A549 (cell line): ENCODE data around the gene SYNPO2. TPM values are rescaled to one million over a fixed set of nuclear protein-coding genes. Genes with fewer than 3 reads are reported as not detected.

ENCODE experiments used
- ATAC-seq, 2 experiments: fragments of 200-7000 bp in 1 of 2; fragments of >200 bp in 1 of 2; cut with Nextera tagmentation in 1 of 2; cut with Tn5 transposase in 1 of 2; 3 replicates each; pipeline versions ENCODE4 v1.8.0 to v1.9.1; 2018 to 2020; ENCODE audit warnings: mild to moderate bottlenecking in 1 of 2, moderate library complexity in 1 of 2
- CTCF ChIA-PET: fragments of 300-600 bp; sonication (Branson Sonifier 250); formaldehyde crosslinking; extraction: SDS; loops from one replicate; lab custom pipeline; 2021; ENCODE audit warnings: antibody characterized with exemption, inconsistent platforms; lab: Yijun Ruan, JAX
- POLR2A ChIA-PET: fragments of 350-600 bp; formaldehyde crosslinking; extraction: SDS; loops from one replicate; lab custom pipeline; 2021; ENCODE audit warnings: antibody characterized with exemption, inconsistent platforms; lab: Yijun Ruan, JAX
- DNase-seq, 2 experiments: peaks; one replicate each; pipeline versions ENCODE4 v3.0.0 to v3.0.0-alpha.2; 2011 to 2016; ENCODE audit warnings: low read depth in 1 of 2, low spot score in 1 of 2
- FAIRE-seq: peaks from 2 replicates; lab custom pipeline; 2011; peaks lifted over from hg19 to GRCh38; lab: Jason Lieb, UNC
- H3K27ac ChIP-seq, 2 experiments: fragments of >200 bp; sonication (Bioruptor Twin); formaldehyde crosslinking; 3 replicates each; pipeline ENCODE4 v1.5.1; 2016 to 2017
- H3K4me1 ChIP-seq: fragments of >200 bp; sonication (Bioruptor Twin); formaldehyde crosslinking; 3 replicates; pipeline ENCODE4 v1.6.1; 2016
- H3K4me2 ChIP-seq: fragments of >200 bp; sonication (Bioruptor Twin); formaldehyde crosslinking; 3 replicates; pipeline ENCODE4 v1.6.1; 2016
- H3K4me3 ChIP-seq: fragments of >200 bp; sonication (Bioruptor Twin); formaldehyde crosslinking; 3 replicates; pipeline ENCODE4 v1.5.1; 2016
- H3K9me3 ChIP-seq: fragments of >200 bp; sonication (Bioruptor Twin); formaldehyde crosslinking; 3 replicates; pipeline ENCODE4 v1.6.1; 2016
- CEBPB ChIP-seq, 2 experiments: fragments of >200 bp in 1 of 2; sonication (Bioruptor Twin) in 1 of 2; formaldehyde crosslinking in 1 of 2; IDR thresholded peaks; 2 replicates each; pipeline ENCODE4 v1.6.1; 2012 to 2016
- EHMT2 ChIP-seq: fragments of 200-600 bp; sonication (generic); IDR thresholded peaks from 2 replicates; pipeline ENCODE4 v1.6.1; 2016; ENCODE audit warnings: antibody characterized with exemption, low read depth, mild to moderate bottlenecking, moderate library complexity
- EP300 ChIP-seq, 2 experiments: fragments of >200 bp; sonication (Bioruptor Twin); formaldehyde crosslinking; IDR thresholded peaks; 2 replicates in 1 of 2; 3 replicates in 1 of 2; pipeline ENCODE4 v1.6.1; 2016 to 2017
- ESRRA ChIP-seq: fragments of 150-350 bp; IDR thresholded peaks from 2 replicates; pipeline ENCODE4 v1.6.1; 2014; ENCODE audit warnings: mild to moderate bottlenecking, low read length, borderline replicate concordance
- GATA3 ChIP-seq: IDR thresholded peaks from 2 replicates; pipeline ENCODE4 v1.6.1; 2012; ENCODE audit warnings: borderline replicate concordance
- HDAC2 ChIP-seq: fragments of 200-600 bp; sonication (generic); IDR thresholded peaks from 2 replicates; pipeline ENCODE4 v1.6.1; 2016
- HEYL ChIP-seq: fragments of 250-450 bp; sonication (Bioruptor Pico); IDR thresholded peaks from 2 replicates; pipeline ENCODE4 v1.8.0; 2021; ENCODE audit warnings: mild to moderate bottlenecking, moderate library complexity
- HOXA7 ChIP-seq: fragments of 250-450 bp; sonication (Bioruptor Pico); IDR thresholded peaks from 2 replicates; pipeline ENCODE4 v1.5.0; 2020; ENCODE audit warnings: mild to moderate bottlenecking, moderate library complexity
- HOXB13 ChIP-seq: fragments of 250-450 bp; sonication (Bioruptor Pico); IDR thresholded peaks from 2 replicates; pipeline ENCODE4 v1.5.0; 2020; ENCODE audit warnings: low read depth, mild to moderate bottlenecking, moderate library complexity
- JUNB ChIP-seq: fragments of >200 bp; sonication (Bioruptor Twin); formaldehyde crosslinking; IDR thresholded peaks from 2 replicates; pipeline ENCODE4 v1.6.1; 2016
- KDM1A ChIP-seq: fragments of 200-600 bp; sonication (generic); IDR thresholded peaks from 2 replicates; pipeline ENCODE4 v1.6.1; 2016; ENCODE audit warnings: low read depth, mild to moderate bottlenecking
- KDM5A ChIP-seq: fragments of 200-600 bp; sonication (generic); IDR thresholded peaks from 2 replicates; pipeline ENCODE4 v1.6.1; 2016; ENCODE audit warnings: antibody characterized with exemption, mild to moderate bottlenecking
- MAX ChIP-seq: IDR thresholded peaks from 2 replicates; pipeline ENCODE4 v1.6.1; 2012
- MYC ChIP-seq: IDR thresholded peaks from 2 replicates; pipeline ENCODE4 v1.6.1; 2012; ENCODE audit warnings: mild to moderate bottlenecking, inconsistent platforms, low read length, improper control_type of control experiment, borderline replicate concordance
- NPAS2 ChIP-seq: fragments of 250-450 bp; sonication (Bioruptor Pico); IDR thresholded peaks from 2 replicates; pipeline ENCODE4 v1.8.0; 2022; ENCODE audit warnings: mild to moderate bottlenecking, moderate library complexity, borderline replicate concordance
- NR3C1 ChIP-seq: fragments of >200 bp; sonication (Bioruptor Twin); formaldehyde crosslinking; IDR thresholded peaks from 3 replicates; pipeline ENCODE4 v1.6.1; 2017
- PHF8 ChIP-seq: fragments of 200-600 bp; sonication (generic); IDR thresholded peaks from 2 replicates; pipeline ENCODE4 v1.6.1; 2016; ENCODE audit warnings: low read depth, mild to moderate bottlenecking, antibody characterized with exemption, moderate library complexity, borderline replicate concordance
- POLR2A ChIP-seq: IDR thresholded peaks from 2 replicates; pipeline ENCODE4 v1.6.1; 2012; ENCODE audit warnings: mild to moderate bottlenecking, low read length
- RAD21 ChIP-seq, 2 experiments: fragments of >200 bp in 1 of 2; sonication (Bioruptor Twin) in 1 of 2; formaldehyde crosslinking in 1 of 2; IDR thresholded peaks in 1 of 2; conservative IDR thresholded peaks in 1 of 2; 2 replicates in 1 of 2; 3 replicates in 1 of 2; pipeline ENCODE4 v1.6.1; 2012 to 2018; ENCODE audit warnings: inconsistent platforms in 1 of 2
- RCOR1 ChIP-seq: fragments of 150-350 bp; IDR thresholded peaks from 2 replicates; pipeline ENCODE4 v1.6.1; 2014; ENCODE audit warnings: antibody characterized with exemption, low read length, low read depth
- RFX5 ChIP-seq: fragments of 450-650 bp; IDR thresholded peaks from 2 replicates; pipeline ENCODE4 v1.7.1; 2014; ENCODE audit warnings: antibody characterized with exemption, mild to moderate bottlenecking, moderate library complexity
- RNF2 ChIP-seq: fragments of 200-600 bp; sonication (generic); IDR thresholded peaks from 2 replicates; pipeline ENCODE4 v1.6.1; 2016; ENCODE audit warnings: low read depth, mild to moderate bottlenecking, antibody characterized with exemption, moderate library complexity, borderline replicate concordance
- ZFP36 ChIP-seq: fragments of 450-650 bp; IDR thresholded peaks from 2 replicates; pipeline ENCODE4 v1.6.1; 2014; ENCODE audit warnings: borderline replicate concordance; ENCODE audit not compliant: partially characterized antibody
- WGBS: methylation state at CpG from one replicate; pipeline ENCODE4 v1.1.6; 2017; ENCODE audit errors: missing lambda C conversion rate; 5-methylcytosine and 5-hydroxymethylcytosine counted together
- polyA plus RNA-seq, 4 experiments: library from polyadenylated mRNA; depleted of rRNA in 3 of 4; stranded (reverse); fragments of >200 nt; fragmentation: RNase III in 1 of 4; extraction: RNeasy Plus Mini Kit Qiagen cat#74134 plus additional on column Dnase treatment in 1 of 4; gene quantifications; 2 replicates in 3 of 4; 3 replicates in 1 of 4; pipeline ENCODE4 v1.2.3, GENCODE V29; 2011 to 2017
- TF ChIP-seq, protein P1 (sequence below): IDR thresholded peaks from 2 replicates; pipeline ENCODE4 v1.6.1; 2012
- TF ChIP-seq, protein P2 (sequence below): fragments of >200 bp; sonication (Bioruptor Twin); formaldehyde crosslinking; IDR thresholded peaks from 2 replicates; pipeline ENCODE4 v1.6.1; 2016
- TF ChIP-seq, protein P3 (sequence below): fragments of 250-450 bp; sonication (Bioruptor Pico); IDR thresholded peaks from 2 replicates; pipeline ENCODE4 v1.5.0; 2020; ENCODE audit warnings: low read depth, mild to moderate bottlenecking, moderate library complexity

The SYNPO2 gene
- polyA plus RNA-seq, 2 of the 4 experiments (the other 2 are of a cell fraction), result 2.5 to 8.8 TPM

DNA sequence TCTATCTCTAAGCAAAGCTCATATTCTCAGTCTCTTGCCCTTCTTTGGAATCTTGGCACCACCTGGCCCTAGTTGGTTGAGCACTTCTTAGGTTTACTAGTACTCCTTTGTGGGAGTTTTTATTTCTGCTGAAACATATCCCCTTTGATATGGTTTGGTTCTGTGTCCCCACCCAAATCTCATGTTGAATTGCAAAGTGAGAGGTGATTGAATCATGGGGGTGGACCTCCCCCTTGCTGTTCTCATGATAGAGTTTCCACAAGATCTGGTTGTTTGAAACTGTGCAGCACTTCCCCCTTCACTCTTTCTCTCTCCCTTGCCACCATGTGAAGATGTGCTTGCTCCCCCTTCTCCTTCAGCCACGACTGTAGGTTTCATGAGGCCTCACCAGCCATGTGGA, 22.2 kb upstream of the SYNPO2 start:
- Histone ChIP-seq H3K27ac (no peak overlapping the region), H3K4me3 (no peak overlapping the region), H3K4me1 (no peaks in the 10 kb centered on the region), H3K9me3 (no peaks in the 10 kb centered on the region), H3K4me2 (no peak overlapping the region)
- ATAC-seq (no peak), DNase-seq (no peak), FAIRE-seq (no peak)
- ChIA-PET CTCF (interaction anchor here (0.7 to 1.5 kb wide), 3 partner anchors 10 to 54 kb away, joined by 4 to 5 read pairs (median 4); no protein-coding TSS in a partner anchor), POLR2A (no interaction called here)
- 19% methylated on average over 1 of the region's 1 CpG for WGBS
- TF ChIP-seq JUNB (no peak), EHMT2 (no peak), GATA3 (no peak), CEBPB (IDR thresholded peaks at IDR 0.05) (no peak), POLR2A (no peak), KDM5A (no peak), NPAS2 (CRISPR knock-in tag) (no peak), MYC (no peak), KDM1A (no peak), HOXA7 (CRISPR knock-in tag) (no peak), RNF2 (no peak), RCOR1 (no peak), HEYL (CRISPR knock-in tag) (no peak), HOXB13 (CRISPR knock-in tag) (no peak)
- TF ChIP-seq, protein P1, sequence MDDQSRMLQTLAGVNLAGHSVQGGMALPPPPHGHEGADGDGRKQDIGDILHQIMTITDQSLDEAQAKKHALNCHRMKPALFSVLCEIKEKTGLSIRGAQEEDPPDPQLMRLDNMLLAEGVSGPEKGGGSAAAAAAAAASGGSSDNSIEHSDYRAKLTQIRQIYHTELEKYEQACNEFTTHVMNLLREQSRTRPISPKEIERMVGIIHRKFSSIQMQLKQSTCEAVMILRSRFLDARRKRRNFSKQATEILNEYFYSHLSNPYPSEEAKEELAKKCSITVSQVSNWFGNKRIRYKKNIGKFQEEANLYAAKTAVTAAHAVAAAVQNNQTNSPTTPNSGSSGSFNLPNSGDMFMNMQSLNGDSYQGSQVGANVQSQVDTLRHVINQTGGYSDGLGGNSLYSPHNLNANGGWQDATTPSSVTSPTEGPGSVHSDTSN, result no peak
- TF ChIP-seq, protein P2, sequence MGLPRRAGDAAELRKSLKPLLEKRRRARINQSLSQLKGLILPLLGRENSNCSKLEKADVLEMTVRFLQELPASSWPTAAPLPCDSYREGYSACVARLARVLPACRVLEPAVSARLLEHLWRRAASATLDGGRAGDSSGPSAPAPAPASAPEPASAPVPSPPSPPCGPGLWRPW, result no peak
- TF ChIP-seq, protein P3, sequence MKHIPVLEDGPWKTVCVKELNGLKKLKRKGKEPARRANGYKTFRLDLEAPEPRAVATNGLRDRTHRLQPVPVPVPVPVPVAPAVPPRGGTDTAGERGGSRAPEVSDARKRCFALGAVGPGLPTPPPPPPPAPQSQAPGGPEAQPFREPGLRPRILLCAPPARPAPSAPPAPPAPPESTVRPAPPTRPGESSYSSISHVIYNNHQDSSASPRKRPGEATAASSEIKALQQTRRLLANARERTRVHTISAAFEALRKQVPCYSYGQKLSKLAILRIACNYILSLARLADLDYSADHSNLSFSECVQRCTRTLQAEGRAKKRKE (CRISPR knock-in tag), result no peak

GRCh38 chr4:118867311-118868067, 21.2 kb upstream of the SYNPO2 start:
- no peak for TF ChIP-seq NR3C1
- TF ChIP-seq, protein P3 (CRISPR knock-in tag), result no peak
- no peak for TF ChIP-seq ESRRA
- no peak for TF ChIP-seq PHF8
- no peak for TF ChIP-seq ZFP36
- no peak for TF ChIP-seq RFX5
- no peak for TF ChIP-seq RAD21 (conservative IDR thresholded peaks at IDR 0.05 in 1 of 2, IDR thresholded peaks at IDR 0.05 in 1 of 2)
- TF ChIP-seq NPAS2 (CRISPR knock-in tag), result no peak
- no peak for TF ChIP-seq EP300 (IDR thresholded peaks at IDR 0.05)
- no peak for TF ChIP-seq RCOR1
- TF ChIP-seq KDM1A, result no peak
- TF ChIP-seq HDAC2, result no peak
- no peak for TF ChIP-seq RNF2
- TF ChIP-seq MAX, result no peak
- Histone ChIP-seq H3K27ac (no peak overlapping the region), H3K9me3 (no peaks in the 10 kb centered on the region), H3K4me3 (no peak overlapping the region), H3K4me2 (no peak overlapping the region), H3K4me1 (no peaks in the 10 kb centered on the region)
- no peak for FAIRE-seq
- whole genome bisulfite sequencing, result 70% methylated on average over 3 of the region's 3 CpGs
- CTCF ChIA-PET, result interaction anchor here (1.5 kb wide), 1 partner anchor 12 kb away, joined by 5 read pairs; no protein-coding TSS in a partner anchor
- no peak for ATAC-seq
- POLR2A ChIA-PET, result no interaction called here
- DNase-seq, result no peak
